Karpas-422 (cell line): ENCODE results near the gene PNMA6E. TPM values are rescaled to one million over a fixed set of nuclear protein-coding genes. Genes with fewer than 3 reads are reported as not detected.
"Not testable (repeated sequence)": the region's sequence is repeated elsewhere in the genome, so short reads cannot be mapped to it uniquely, and the experiment has no call there.

Source experiments
- DNase-seq: peaks from one replicate; pipeline ENCODE4 v3.0.0-alpha.2; 2015
- H2AFZ ChIP-seq: fragments of 200-600 bp; sonication (generic); 2 replicates; pipeline ENCODE4 v1.6.1; 2014; ENCODE audit warnings: antibody characterized with exemption, low read length, mixed read lengths
- H3K27ac ChIP-seq: fragments of 200-600 bp; sonication (generic); 2 replicates; pipeline ENCODE4 v1.5.1; 2014; ENCODE audit warnings: mild to moderate bottlenecking, low read length, moderate library complexity
- H3K27me3 ChIP-seq: fragments of 200-600 bp; sonication (generic); 2 replicates; pipeline ENCODE4 v1.6.1; 2014; ENCODE audit warnings: low read length, mixed read lengths
- H3K36me3 ChIP-seq: fragments of 200-600 bp; sonication (generic); 2 replicates; pipeline ENCODE4 v1.6.1; 2014; ENCODE audit warnings: low read length, mixed read lengths; ENCODE audit not compliant: insufficient read depth
- H3K4me1 ChIP-seq: fragments of 200-600 bp; sonication (generic); 2 replicates; pipeline ENCODE4 v1.6.1; 2014; ENCODE audit warnings: mild to moderate bottlenecking, low read length, mixed read lengths
- H3K4me2 ChIP-seq: fragments of 200-600 bp; sonication (generic); 2 replicates; pipeline ENCODE4 v1.6.1; 2014; ENCODE audit warnings: low read length, low read depth, mild to moderate bottlenecking; ENCODE audit not compliant: poor library complexity, severe bottlenecking
- H3K4me3 ChIP-seq: fragments of 200-600 bp; sonication (generic); 2 replicates; pipeline ENCODE4 v1.5.1; 2014; ENCODE audit warnings: mild to moderate bottlenecking, antibody characterized with exemption, low read length, mixed read lengths
- H3K79me2 ChIP-seq: fragments of 200-600 bp; sonication (generic); 2 replicates; pipeline ENCODE4 v1.6.1; 2014; ENCODE audit warnings: mild to moderate bottlenecking, low read length, mixed read lengths
- H3K9ac ChIP-seq: fragments of 200-600 bp; sonication (generic); 2 replicates; pipeline ENCODE4 v1.6.0; 2014; ENCODE audit warnings: low read length
- H3K9me2 ChIP-seq: fragments of 200-600 bp; sonication (generic), shearing (Covaris generic); replicated peaks from 2 replicates; pipeline ENCODE4 v1.6.0; 2014; ENCODE audit warnings: mild to moderate bottlenecking, low read length, moderate library complexity; ENCODE audit not compliant: insufficient read depth
- H3K9me3 ChIP-seq: fragments of 300-700, 200-600 bp; sonication (generic); 2 replicates; pipeline ENCODE4 v1.6.1; 2014; ENCODE audit warnings: low read length, mixed read lengths
- H4K20me1 ChIP-seq: fragments of 200-600 bp; sonication (generic); 2 replicates; pipeline ENCODE4 v1.6.1; 2014; ENCODE audit warnings: mild to moderate bottlenecking, antibody characterized with exemption, low read length, low read depth; ENCODE audit not compliant: insufficient read depth
- total RNA-seq: library from RNA; depleted of rRNA; stranded (reverse); fragments of >200 nt; shearing (Covaris generic); gene quantifications from 2 replicates; pipeline ENCODE4 v1.2.3, GENCODE V29; 2014; ENCODE audit warnings: low replicate concordance

PNMA6E gene
- total RNA-seq, 1 experiment from 2014 or later, result not detected

GRCh38 chrX:153398275-153398960 lies 2.7 kb downstream of the PNMA6E start:
- DNase-seq, result peak; percentile 12

GRCh38 chrX:153397256-153397960 lies 3.7 kb downstream of the PNMA6E start:
- H3K27ac ChIP-seq, result no peak overlapping the region
- no peak overlapping the region for H3K4me2 ChIP-seq
- DNase-seq, result peak; percentile 17
- no peak overlapping the region for H3K4me3 ChIP-seq
- H3K79me2 ChIP-seq, result no peaks in the 10 kb centered on the region
- H3K27me3 ChIP-seq, result no peaks in the 10 kb centered on the region
- no peaks in the 10 kb centered on the region for H4K20me1 ChIP-seq
- H3K36me3 ChIP-seq, result no peaks in the 10 kb centered on the region
- H3K9me3 ChIP-seq, result no peaks in the 10 kb centered on the region
- no peaks in the 10 kb centered on the region for H3K9me2 ChIP-seq
- no peak overlapping the region for H2AFZ ChIP-seq
- H3K4me1 ChIP-seq, result no peaks in the 10 kb centered on the region
- no peak overlapping the region for H3K9ac ChIP-seq

More at GRCh38 chrX:153398275-153398960, 2.7 kb downstream of the PNMA6E start:
- no peak overlapping the region for H3K4me3 ChIP-seq
- H3K36me3 ChIP-seq, result no peaks in the 10 kb centered on the region
- no peaks in the 10 kb centered on the region for H3K27me3 ChIP-seq
- no peaks in the 10 kb centered on the region for H4K20me1 ChIP-seq
- H3K9ac ChIP-seq, result no peak overlapping the region
- no peaks in the 10 kb centered on the region for H3K4me1 ChIP-seq
- no peaks in the 10 kb centered on the region for H3K9me3 ChIP-seq
- H3K27ac ChIP-seq, result no peak overlapping the region
- H3K9me2 ChIP-seq, result no peaks in the 10 kb centered on the region
- H2AFZ ChIP-seq, result no peak overlapping the region
- no peak overlapping the region for H3K4me2 ChIP-seq
- no peaks in the 10 kb centered on the region for H3K79me2 ChIP-seq

- Histone ChIP-seq H3K27me3 (no peaks in the 10 kb centered on the region), H4K20me1 (no peaks in the 10 kb centered on the region), H3K9me3 (no peaks in the 10 kb centered on the region)
Observed at GRCh38 chrX:153396320-153397195, 4.6 kb downstream of the PNMA6E start.

GRCh38 chrX:153395613-153396319 lies 5.4 kb downstream of the PNMA6E start:
- no peak overlapping the region for H3K9ac ChIP-seq
- no peaks in the 10 kb centered on the region for H4K20me1 ChIP-seq
- H3K79me2 ChIP-seq, result no peaks in the 10 kb centered on the region

More at GRCh38 chrX:153396320-153397195, 4.6 kb downstream of the PNMA6E start:
- Histone ChIP-seq H2AFZ (no peak overlapping the region), H3K4me2 (no peak overlapping the region), H3K36me3 (no peaks in the 10 kb centered on the region), H3K9me2 (no peaks in the 10 kb centered on the region), H3K9ac (no peak overlapping the region), H3K4me1 (no peaks in the 10 kb centered on the region), H3K4me3 (no peak overlapping the region), H3K79me2 (no peaks in the 10 kb centered on the region), H3K27ac (no peak overlapping the region)
- DNase-seq, result no peak

DNA sequence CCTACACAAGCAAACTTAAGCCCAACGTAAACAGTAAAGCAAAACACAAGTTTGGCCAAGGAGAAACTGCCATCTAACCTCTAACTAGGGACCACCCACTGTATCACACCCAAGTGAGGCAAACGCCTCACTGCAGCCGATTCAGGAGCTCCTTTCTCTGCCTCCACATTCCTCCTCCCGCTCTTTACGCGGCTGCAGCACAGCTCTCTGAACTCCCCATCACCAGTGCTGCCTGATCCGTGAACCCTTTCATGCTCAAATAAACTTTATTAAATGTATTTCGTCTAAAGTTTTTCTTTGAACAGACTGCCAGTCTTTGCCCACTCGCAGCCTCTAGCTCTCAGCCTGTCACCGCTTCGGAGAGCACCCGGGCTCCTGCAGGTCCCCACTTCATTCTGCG lies 6.5 kb downstream of the PNMA6E start:
- no peaks in the 10 kb centered on the region for H4K20me1 ChIP-seq
- no peaks in the 10 kb centered on the region for H3K9me3 ChIP-seq
- H3K9ac ChIP-seq, result no peak overlapping the region
- DNase-seq, result no peak
- H2AFZ ChIP-seq, result no peak overlapping the region
- no peaks in the 10 kb centered on the region for H3K4me1 ChIP-seq
- H3K4me3 ChIP-seq, result no peak overlapping the region
- no peaks in the 10 kb centered on the region for H3K36me3 ChIP-seq
- no peaks in the 10 kb centered on the region for H3K9me2 ChIP-seq
- no peaks in the 10 kb centered on the region for H3K27me3 ChIP-seq
- H3K4me2 ChIP-seq, result no peak overlapping the region
- H3K27ac ChIP-seq, result no peak overlapping the region
- no peaks in the 10 kb centered on the region for H3K79me2 ChIP-seq

More at GRCh38 chrX:153395613-153396319, 5.4 kb downstream of the PNMA6E start:
- Histone ChIP-seq H3K36me3 (no peaks in the 10 kb centered on the region), H3K27me3 (no peaks in the 10 kb centered on the region), H3K9me3 (no peaks in the 10 kb centered on the region), H3K27ac (no peak overlapping the region), H3K9me2 (no peaks in the 10 kb centered on the region), H2AFZ (no peak overlapping the region), H3K4me1 (no peaks in the 10 kb centered on the region), H3K4me3 (no peak overlapping the region), H3K4me2 (no peak overlapping the region)
- DNase-seq, result no peak

DNA sequence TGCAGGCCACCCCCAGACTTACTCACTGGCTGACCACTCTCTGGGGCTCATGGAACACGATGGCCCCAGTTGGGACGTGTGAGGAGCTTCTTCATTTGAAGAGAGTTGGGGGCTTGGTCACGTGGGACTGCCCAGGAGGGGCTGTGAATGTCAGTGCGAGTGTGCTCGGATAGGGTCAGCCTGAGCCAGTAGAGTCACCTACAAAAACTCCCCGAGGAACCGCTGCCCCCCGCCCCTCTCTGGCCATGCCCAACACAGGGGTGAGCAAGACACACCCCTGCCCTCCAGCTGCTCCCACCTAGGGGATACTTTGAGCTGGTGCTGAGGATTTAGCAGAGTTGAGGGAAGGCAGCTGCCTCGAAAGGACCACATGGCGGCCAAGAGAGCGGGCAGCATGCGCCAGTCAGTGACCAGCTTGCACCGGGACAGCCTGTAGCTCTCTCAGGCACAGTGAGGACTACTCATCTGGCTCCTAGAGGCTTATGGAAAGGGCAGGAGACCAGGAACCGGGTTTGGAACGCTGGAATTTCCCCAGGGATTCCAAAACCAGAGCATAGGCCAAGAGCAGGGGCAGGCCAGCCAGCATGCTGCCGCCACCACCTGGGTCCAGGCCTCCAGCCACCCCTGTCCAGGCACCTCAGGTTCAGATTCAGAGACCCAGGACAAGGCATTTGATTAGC lies 8.4 kb downstream of the PNMA6E start:
- H4K20me1 ChIP-seq, result no peaks in the 10 kb centered on the region

DNA sequence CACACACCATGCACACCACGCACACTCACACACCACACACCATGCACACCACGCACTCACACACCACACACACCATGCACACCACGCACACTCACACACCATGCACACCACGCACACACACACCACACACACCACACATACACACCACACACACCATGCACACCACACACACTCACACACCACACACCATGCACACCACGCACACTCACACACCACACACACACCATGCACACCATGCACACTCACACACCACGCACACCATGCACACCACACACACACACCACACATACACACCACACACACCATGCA lies 11.7 kb downstream of the PNMA6E start:
- not testable (repeated sequence) for H3K4me3 ChIP-seq, H4K20me1 ChIP-seq, H3K79me2 ChIP-seq, H3K9me2 ChIP-seq, H2AFZ ChIP-seq, H3K9ac ChIP-seq, H3K27ac ChIP-seq, H3K27me3 ChIP-seq, H3K4me2 ChIP-seq, H3K9me3 ChIP-seq, H3K36me3 ChIP-seq, H3K4me1 ChIP-seq, DNase-seq

More for the DNA sequence above, 8.4 kb downstream of the PNMA6E start:
- DNase-seq, result no peak
- H3K4me3 ChIP-seq, result no peak overlapping the region
- H3K4me2 ChIP-seq, result no peak overlapping the region
- H2AFZ ChIP-seq, result no peak overlapping the region
- H3K9ac ChIP-seq, result no peak overlapping the region
- H3K9me3 ChIP-seq, result no peaks in the 10 kb centered on the region
- no peaks in the 10 kb centered on the region for H3K27me3 ChIP-seq
- no peaks in the 10 kb centered on the region for H3K4me1 ChIP-seq
- H3K27ac ChIP-seq, result no peak overlapping the region
- no peaks in the 10 kb centered on the region for H3K9me2 ChIP-seq
- no peaks in the 10 kb centered on the region for H3K79me2 ChIP-seq
- H3K36me3 ChIP-seq, result no peaks in the 10 kb centered on the region
